CD4-positive, alpha-beta T cell treated with Interferon alpha-2 for 1 hour (primary cell): ENCODE data around the gene PEX11B.

Source experiments
- DNase-seq, 2 donors: peaks; one replicate each; pipeline ENCODE4 v3.0.0-alpha.2; 2020 to 2022

PEX11B gene

GRCh38 chr1:145901312-145902021 lies 17.1 kb downstream of the PEX11B start:
- DNase-seq = no peak

DNA sequence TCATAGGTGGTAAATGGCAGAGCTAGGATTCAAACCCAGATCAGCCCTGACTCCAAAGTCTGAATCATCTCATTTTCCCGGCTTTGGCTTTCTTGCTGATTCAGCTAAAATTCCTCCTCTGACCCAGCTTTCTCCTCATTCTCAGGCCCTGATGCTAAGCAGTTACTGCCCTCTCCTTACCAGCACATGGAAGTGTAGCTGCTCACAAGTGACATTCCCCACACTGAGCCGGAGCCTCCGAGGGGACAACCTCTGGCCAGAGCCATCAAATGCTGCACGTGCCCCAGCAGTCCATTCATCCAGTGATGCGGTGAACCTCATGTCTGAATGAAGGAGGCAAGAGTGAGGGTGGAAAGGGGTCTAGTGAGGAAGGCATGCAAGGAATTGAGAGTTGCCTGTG lies 19.8 kb downstream of the PEX11B start:
- no peak for DNase-seq

- no peak for DNase-seq
These were observed 20.5 kb downstream of the PEX11B start for GRCh38 chr1:145897969-145898368.

- no peak for DNase-seq
These were observed 23.0 kb downstream of the PEX11B start for GRCh38 chr1:145895471-145895870.

DNA sequence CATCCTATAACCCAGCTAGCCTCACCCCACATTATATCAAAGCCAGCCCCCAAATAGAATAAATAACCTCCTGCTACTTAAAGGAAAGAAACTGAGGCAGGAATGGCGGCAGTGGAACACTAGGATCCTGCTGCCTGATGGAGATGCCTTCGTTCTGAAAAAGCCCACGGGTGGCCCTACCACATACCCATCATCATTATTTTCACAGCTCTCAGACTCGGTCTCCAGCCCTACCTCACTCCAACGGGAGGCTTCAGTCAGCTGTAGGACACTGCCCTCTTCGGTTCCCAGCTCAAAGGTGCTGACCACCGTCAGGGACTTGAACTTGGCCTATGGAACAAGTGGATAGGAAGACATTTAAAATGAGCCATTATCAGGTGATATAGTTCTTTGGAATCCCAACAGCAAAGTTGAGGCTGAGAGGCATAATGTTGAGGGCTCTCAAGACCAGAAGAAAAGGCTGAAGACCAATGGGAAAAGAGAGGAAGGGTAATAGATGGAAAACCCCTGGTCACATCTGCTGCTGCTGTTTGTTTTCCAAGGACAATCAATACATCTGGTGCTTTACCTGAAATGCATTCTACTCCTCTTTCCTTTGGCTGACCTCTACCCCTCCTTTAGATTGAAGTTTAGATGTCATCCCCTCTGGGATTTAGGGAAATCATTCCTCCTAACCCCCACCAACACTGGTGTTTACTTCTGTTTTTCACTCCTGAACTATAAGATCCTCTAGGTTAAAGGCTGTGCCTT lies 25.0 kb downstream of the PEX11B start:
- DNase-seq = no peak

GRCh38 chr1:145892486-145893087 lies 25.9 kb downstream of the PEX11B start:
- DNase-seq = no peak

GRCh38 chr1:145891587-145892485 lies 26.7 kb downstream of the PEX11B start:
- peak; percentile 39 to 56 for DNase-seq

GRCh38 chr1:145891143-145891542 lies 27.4 kb downstream of the PEX11B start:
- DNase-seq = no peak

- DNase-seq = no peak
These were observed 28.8 kb downstream of the PEX11B start for GRCh38 chr1:145889722-145890121.

DNA sequence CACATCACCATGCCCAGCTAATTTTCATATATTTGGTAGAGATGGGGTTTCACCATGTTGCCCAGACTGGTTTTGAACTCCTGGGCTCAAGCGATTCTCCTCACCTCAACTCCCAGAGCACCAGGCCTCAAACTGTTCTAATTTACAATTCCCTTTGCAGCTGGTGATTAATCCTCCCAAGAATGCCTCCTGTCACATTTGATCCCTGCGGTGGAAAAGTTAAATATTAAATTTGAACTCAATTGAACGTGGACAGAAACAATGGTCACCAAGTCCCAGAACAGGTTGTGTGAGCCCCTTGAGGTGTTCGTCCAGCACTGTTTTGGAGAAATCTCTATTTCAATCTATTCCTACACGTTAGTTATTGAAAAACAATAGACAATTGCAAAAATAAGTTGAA lies 30.9 kb downstream of the PEX11B start:
- DNase-seq = no peak

GRCh38 chr1:145886816-145887215 lies 31.7 kb downstream of the PEX11B start:
- DNase-seq = no peak

DNA sequence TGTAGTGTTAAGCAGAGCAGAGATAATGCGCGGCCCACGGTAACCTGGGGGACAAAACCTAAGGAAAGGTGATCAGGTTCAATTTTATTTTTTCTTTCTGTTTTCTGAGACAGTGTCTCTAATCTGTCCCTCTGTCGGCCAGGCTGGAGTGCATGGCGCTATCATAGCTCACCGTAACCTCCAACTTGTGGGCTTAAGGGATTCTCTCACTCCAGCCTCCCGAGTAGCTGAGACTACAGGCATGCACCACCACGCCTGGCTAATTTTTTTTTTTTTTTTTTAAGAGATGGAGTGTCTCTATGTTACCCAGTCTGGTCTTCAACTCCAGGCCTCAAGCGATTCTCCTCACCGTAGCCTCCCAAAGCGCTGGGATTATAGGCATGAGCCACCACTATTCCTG lies 32.1 kb downstream of the PEX11B start:
- no peak for DNase-seq

- DNase-seq = peak; percentile 84 to 87
These were observed 32.7 kb downstream of the PEX11B start, which contains the start of gene ANKRD35 for GRCh38 chr1:145885738-145886287. Gene ANKRD35, minus strand, starts transcription at chr1:145885866. Its CDS starts 108 bp downstream, at chr1:145885758.

DNA sequence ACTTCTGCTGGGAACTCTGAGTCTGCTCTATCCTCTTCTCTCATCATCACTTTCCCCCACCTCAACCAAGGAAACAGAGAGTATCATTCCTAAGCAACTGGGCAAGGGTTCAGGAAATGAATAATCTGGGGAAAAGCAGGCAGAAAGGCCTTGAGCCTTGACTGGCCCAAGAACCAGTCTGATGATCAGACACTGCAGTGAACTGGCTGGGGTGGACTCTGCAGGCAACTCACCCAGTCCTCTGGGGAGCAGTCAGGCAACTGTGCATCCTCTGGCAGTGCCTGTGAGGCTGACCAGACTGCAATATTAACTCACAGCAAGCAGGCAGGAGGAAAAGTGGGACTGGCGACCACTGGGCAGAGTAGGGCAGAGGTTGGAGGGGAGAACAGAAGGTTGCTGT lies 33.8 kb downstream of the PEX11B start:
- DNase-seq = no peak

GRCh38 chr1:145879775-145880174 lies 38.7 kb downstream of the PEX11B start:
- no peak for DNase-seq

GRCh38 chr1:145878724-145879123 lies 39.8 kb downstream of the PEX11B start:
- DNase-seq = no peak

DNA sequence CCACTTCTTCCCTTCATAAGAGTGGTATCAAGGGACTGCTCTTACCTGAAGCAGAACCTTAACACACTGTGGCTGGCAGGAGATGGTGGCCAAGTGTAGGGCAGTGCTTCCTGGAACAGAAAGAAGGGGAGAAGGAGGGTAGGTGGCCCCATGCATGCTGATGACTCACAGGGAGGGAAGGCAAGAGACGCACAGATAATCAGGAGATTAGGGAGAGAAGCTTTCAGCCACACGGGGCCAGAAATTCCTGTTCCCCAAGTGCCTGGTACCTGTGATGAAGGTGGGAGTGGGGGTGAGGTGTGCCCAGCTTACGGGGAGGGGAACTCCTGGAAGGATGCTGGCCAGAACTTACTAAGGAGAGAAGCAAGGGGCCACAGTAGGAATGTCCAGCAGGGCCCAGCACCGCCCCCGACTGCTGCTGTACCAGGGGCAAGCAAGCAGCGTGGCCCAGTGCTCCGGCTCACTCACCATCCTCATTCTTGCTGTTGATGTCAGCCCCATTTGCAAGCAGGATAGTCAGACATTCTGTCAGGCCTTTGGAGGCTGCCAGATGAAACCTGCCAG lies 40.5 kb downstream of the PEX11B start:
- no peak for DNase-seq

DNA sequence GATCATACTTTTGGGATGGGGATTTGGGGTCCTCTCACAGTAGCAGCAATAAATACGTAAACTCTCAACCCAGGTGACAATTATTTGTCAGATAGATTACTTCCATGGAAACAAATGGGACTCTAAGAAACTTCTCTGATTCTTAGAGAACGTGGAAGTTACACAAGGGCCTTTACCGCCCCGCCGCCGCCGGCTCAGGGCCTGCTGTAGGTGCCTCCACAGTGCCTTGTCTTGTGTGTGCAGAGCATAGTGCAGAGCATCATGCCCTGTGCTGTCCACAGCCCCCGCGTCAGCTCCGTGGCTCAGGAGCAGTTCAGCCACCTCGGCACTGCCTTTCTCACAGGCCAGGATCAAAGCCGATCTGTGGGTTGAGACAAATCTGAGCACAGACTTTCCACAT lies 43.9 kb downstream of the PEX11B start:
- no peak for DNase-seq

DNA sequence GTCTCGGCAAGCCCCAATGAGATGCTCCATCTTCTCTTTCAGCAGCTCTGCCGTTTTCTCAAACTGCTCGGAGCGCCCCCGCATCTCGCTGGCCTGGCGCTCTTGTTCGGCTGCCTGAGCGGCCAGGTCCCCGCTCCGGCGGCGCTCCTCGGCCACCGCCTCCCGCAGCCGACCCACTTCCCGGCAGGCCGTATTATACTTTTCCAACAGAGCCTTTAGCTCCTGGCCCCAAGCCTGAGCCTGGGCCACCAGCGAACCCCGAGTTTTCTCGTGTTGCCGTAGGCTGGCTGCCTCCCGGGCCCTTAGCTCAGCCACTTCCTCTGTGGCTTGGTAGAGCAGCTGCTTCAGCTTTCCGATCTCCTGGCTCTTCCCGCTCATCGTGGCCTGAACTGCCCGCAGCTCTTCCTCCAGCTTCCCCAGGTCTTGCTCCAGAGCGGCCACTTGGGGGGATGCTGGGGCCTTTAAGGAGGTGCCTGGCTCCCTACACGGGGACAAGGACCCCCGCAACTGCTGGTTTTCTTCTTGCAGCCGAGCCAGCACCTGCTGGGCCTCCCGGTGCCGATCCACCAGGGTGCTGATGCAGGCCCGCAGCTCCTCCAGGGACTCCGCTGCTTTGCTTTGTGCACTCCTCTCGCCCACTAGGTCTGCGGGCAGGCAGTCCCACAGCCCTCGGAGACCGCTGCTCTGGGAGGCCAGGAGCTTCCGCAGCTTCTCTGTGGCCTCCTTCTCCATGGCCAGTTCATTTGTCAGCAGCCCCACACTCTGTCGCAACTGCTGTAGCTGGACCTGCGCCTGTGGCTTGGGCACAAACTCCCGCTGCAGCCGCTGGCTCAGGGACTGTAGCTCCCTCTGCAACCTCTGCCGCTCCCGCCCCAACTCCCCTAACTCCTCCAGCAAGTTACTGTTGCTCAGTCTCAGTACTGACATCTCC lies 46.3 kb downstream of the PEX11B start:
- DNase-seq = peak; percentile 18 to 38

GRCh38 chr1:145868232-145868631 lies 50.3 kb downstream of the PEX11B start:
- no peak for DNase-seq
